HepG2 (cell line): ENCODE data around the gene RBM18. TPM values are rescaled to one million over a fixed set of nuclear protein-coding genes. Genes with fewer than 3 reads are reported as not detected.

ENCODE experiments used
- ATAC-seq: fragments of 200-7000 bp; cut with Tn5 transposase; 3 replicates; pipeline ENCODE4 v1.9.1; 2020; ENCODE audit warnings: mild to moderate bottlenecking, moderate library complexity
- BruUV-seq: library from RNA; stranded (reverse); fragments of 400-500 nt; replicated peaks from 2 replicates; lab custom pipeline; 2021; lab: Mats Ljungman, UMichigan
- CTCF ChIA-PET: fragments of 300-600 bp; formaldehyde crosslinking; extraction: SDS; loops from one replicate; lab custom pipeline; 2021; ENCODE audit warnings: low total read pairs, inconsistent platforms, low intra/inter-chr PET ratio; lab: Yijun Ruan, JAX
- POLR2A ChIA-PET: fragments of 350-600 bp; sonication (Branson Sonifier 250); formaldehyde crosslinking; loops from one replicate; lab custom pipeline; 2020; ENCODE audit warnings: antibody characterized with exemption, inconsistent platforms; lab: Yijun Ruan, JAX
- DNase-seq: peaks from one replicate; pipeline ENCODE4 v3.0.0-alpha.2; 2015; ENCODE audit warnings: low spot score
- FAIRE-seq: peaks from 3 replicates; lab custom pipeline; 2011; peaks lifted over from hg19 to GRCh38; lab: Jason Lieb, UNC
- H2AFZ ChIP-seq: one replicate; pipeline ENCODE4 v1.6.1; 2011; ENCODE audit warnings: low read length, inconsistent platforms
- H3K27ac ChIP-seq: fragments of 300-600 bp; 3 replicates; pipeline ENCODE4 v1.8.0; 2011; ENCODE audit warnings: mixed run types, mild to moderate bottlenecking, mixed read lengths, low read length, inconsistent platforms; ENCODE audit not compliant: insufficient read depth; ENCODE audit errors: extremely low read length
- H3K27me3 ChIP-seq, 2 experiments: fragments of 200-600 bp in 1 of 2; 2 replicates in 1 of 2; 3 replicates in 1 of 2; pipeline versions ENCODE4 v1.6.0 to v1.8.0; 2011; ENCODE audit warnings: low read length in 2 of 2, mild to moderate bottlenecking in 2 of 2, moderate library complexity in 2 of 2, inconsistent platforms in 1 of 2; ENCODE audit not compliant: insufficient read depth in 2 of 2, control insufficient read depth in 1 of 2
- H3K36me3 ChIP-seq, 2 experiments: fragments of 200-600 bp in 1 of 2; replicated peaks in 1 of 2; 2 replicates in 1 of 2; 3 replicates in 1 of 2; pipeline versions ENCODE4 v1.5.1 to v1.8.0; 2011; ENCODE audit warnings: low read length in 2 of 2, inconsistent platforms in 1 of 2; ENCODE audit not compliant: insufficient read depth in 2 of 2, control insufficient read depth in 1 of 2
- H3K4me1 ChIP-seq: 2 replicates; pipeline ENCODE4 v1.5.1; 2012; ENCODE audit warnings: low read length, inconsistent platforms; ENCODE audit not compliant: insufficient read depth
- H3K4me2 ChIP-seq: 2 replicates; pipeline ENCODE4 v1.6.0; 2011; ENCODE audit warnings: low read depth, low read length, inconsistent platforms
- H3K4me3 ChIP-seq, 3 experiments: fragments of 200-600 bp in 1 of 3; sonication (generic), shearing (Covaris generic) in 1 of 3; replicated peaks in 1 of 3; 2 replicates each; pipeline ENCODE4 v1.5.1; 2011 to 2016; ENCODE audit warnings: low read length in 3 of 3, inconsistent platforms in 2 of 3, low read depth in 2 of 3, mild to moderate bottlenecking in 2 of 3, control low read depth in 1 of 3, mixed read lengths in 1 of 3; ENCODE audit not compliant: insufficient read depth in 1 of 3
- H3K79me2 ChIP-seq: one replicate; pipeline ENCODE4 v1.6.1; 2011; ENCODE audit warnings: low read length, inconsistent platforms; ENCODE audit not compliant: insufficient read depth
- H3K9ac ChIP-seq: 2 replicates; pipeline ENCODE4 v1.6.0; 2011; ENCODE audit warnings: mild to moderate bottlenecking, low read depth, low read length, inconsistent platforms; ENCODE audit not compliant: insufficient read depth
- H3K9me3 ChIP-seq: 2 replicates; pipeline ENCODE4 v1.5.1; 2012; ENCODE audit warnings: mild to moderate bottlenecking, low read length
- H4K20me1 ChIP-seq: 2 replicates; pipeline ENCODE4 v1.6.0; 2011; ENCODE audit warnings: inconsistent platforms, mild to moderate bottlenecking, low read length, moderate library complexity; ENCODE audit not compliant: insufficient read depth
- BHLHE40 ChIP-seq: IDR thresholded peaks from 2 replicates; pipeline ENCODE4 v1.6.1; 2011; ENCODE audit warnings: low read length, improper control_type of control experiment
- HOXA9 ChIP-seq: sonication (generic); formaldehyde crosslinking; IDR thresholded peaks from 2 replicates; pipeline ENCODE4 v1.8.1; 2022; ENCODE audit warnings: missing genetic modification reagents, mild to moderate bottlenecking, moderate library complexity, borderline replicate concordance
- ZNF33A ChIP-seq: sonication (generic); formaldehyde crosslinking; IDR thresholded peaks from 2 replicates; pipeline ENCODE4 v1.5.1; 2020; ENCODE audit warnings: missing genetic modification reagents, mild to moderate bottlenecking, moderate library complexity, borderline replicate concordance
- ZNF44 ChIP-seq: sonication (generic); formaldehyde crosslinking; IDR thresholded peaks from 2 replicates; pipeline ENCODE4 v1.5.1; 2020; ENCODE audit warnings: mild to moderate bottlenecking, missing genetic modification reagents
- ZNF496 ChIP-seq: sonication (generic); formaldehyde crosslinking; IDR thresholded peaks from 2 replicates; pipeline ENCODE4 v1.8.1; 2023; ENCODE audit warnings: mild to moderate bottlenecking, moderate library complexity, missing genetic modification reagents; ENCODE audit not compliant: insufficient replicate concordance
- ZNF644 ChIP-seq: IDR thresholded peaks from 2 replicates; pipeline ENCODE4 v1.6.1; 2016; ENCODE audit warnings: low read depth
- WGBS: methylation state at CpG from one replicate; pipeline ENCODE4 v1.1.6; 2017; ENCODE audit warnings: low lambda C conversion rate; 5-methylcytosine and 5-hydroxymethylcytosine counted together
- in situ Hi-C: cut with HindIII; loops from 2 replicates; pipeline ENCODE4 v1.10.0; 2017; ENCODE audit warnings: low pct_unique_long_range_greater_than_20kb; ENCODE audit not compliant: extremely low pct_ligation_motif_present
- intact Hi-C: fragments of 100-400 bp; cut with micrococcal nuclease; formaldehyde crosslinking; loops from one replicate; pipeline ENCODE4 v1.10.0; 2022; ENCODE audit not compliant: unreplicated experiment
- polyA plus RNA-seq, 8 experiments: library from polyadenylated mRNA; depleted of rRNA in 3 of 8; stranded (reverse) in 7 of 8; unstranded in 1 of 8; fragments of >200 nt; fragmentation: Illumina TruSeq in 4 of 8; extraction: Trizol in 4 of 8; gene quantifications; 2 replicates each; pipeline versions ENCODE4 v1.2.1 to v1.2.3, GENCODE V29; 2011 to 2016; ENCODE audit warnings: low read depth in 4 of 8, missing spikeins in 1 of 8, mixed read lengths in 1 of 8; ENCODE audit not compliant: insufficient read depth in 1 of 8
- total RNA-seq, 5 experiments: library from RNA; depleted of rRNA; stranded (reverse); fragments of >200 nt; fragmentation: Illumina TruSeq; extraction: Trizol; gene quantifications; 2 replicates each; pipeline ENCODE4 v1.2.3, GENCODE V29; 2016; ENCODE audit warnings: low read depth in 1 of 5
- TF ChIP-seq, protein P1 (sequence below): sonication (generic); formaldehyde crosslinking; IDR thresholded peaks from 2 replicates; pipeline ENCODE4 v1.4.0; 2020; ENCODE audit warnings: missing genetic modification reagents, borderline replicate concordance

The RBM18 gene
- total and polyA plus RNA-seq, 2 of the 13 experiments (the other 11 are each of a cell fraction or from before 2014, with no cell fraction given) = 12.6 to 16.6 TPM

DNA sequence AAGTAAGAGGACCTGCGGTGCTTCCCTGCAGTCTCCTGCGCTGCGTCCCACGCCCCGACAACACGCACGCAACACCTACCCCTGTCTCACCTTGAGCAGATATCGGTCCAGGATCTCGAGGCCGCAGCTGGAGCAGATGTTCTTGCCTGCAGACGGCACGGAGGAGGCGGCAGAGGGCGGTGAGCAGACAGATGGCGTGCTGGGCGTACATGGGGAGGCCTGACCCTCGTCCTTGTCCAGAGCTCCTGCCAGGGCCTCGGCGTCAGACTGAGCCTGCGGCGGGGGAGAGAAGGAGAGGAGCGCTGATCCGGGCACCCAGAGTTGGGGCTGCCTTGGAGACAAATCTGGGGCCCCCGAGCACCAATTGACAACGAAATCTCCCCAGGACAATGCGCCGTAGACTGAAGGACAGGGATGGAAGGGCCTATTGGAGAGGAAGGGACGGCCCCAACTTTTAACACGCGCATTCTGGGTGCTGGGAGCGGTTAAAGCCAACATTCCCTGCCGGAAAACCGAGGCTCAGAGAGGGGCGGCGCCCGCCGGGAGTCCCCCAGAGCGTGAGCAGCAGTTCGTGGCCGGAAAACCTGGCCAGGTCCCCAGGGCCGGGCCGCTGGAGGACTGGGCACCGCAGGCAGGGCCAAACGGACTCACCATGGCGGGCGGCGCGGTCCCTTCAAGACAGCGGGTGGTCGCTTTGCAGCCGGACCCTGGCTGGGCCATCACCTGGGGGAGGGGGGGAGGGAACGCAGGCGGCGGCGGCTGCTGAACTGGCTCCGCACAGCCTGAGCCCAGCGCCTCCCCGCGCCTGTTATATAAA lies 37.7 kb downstream of the RBM18 start (continued):
- TF ChIP-seq ZNF496 (CRISPR knock-in tag) = no peak

DNA sequence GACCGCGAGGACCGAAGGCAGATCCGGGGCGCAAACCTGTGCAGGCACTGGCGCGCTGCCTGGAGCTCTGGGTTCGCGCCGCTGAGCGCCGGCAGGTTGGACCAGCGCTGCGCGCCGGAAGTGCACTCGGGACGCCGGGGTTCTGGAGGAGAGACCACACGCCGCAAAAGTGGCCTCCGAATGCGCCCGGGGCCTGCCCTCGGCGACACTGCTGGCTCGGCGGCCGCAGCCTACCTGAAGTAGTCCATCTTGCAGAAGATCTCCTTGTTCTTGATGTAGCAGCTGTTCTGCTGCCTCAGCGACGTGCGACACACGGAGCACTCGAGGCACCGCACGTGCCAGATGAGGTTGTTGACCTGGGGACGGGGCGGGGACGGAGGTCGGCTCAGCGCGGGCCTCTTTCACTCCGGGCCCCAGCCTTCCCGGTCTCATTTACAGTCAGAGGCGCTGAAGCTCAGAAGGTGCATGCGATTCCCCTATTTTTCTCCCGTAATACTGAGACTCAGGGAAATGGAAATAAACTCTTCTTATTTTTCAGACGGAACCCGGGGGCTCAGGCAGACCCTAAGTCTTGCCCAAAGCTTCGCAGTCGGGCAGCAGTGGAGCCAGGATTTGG lies 38.4 kb downstream of the RBM18 start:
- DNase-seq (no peak), ATAC-seq (no peak), FAIRE-seq (no peak)
- H3K27me3 ChIP-seq = peaks cover 16 to 92% of the 10 kb centered on the region in 2 experiments
- H3K4me3 ChIP-seq = no peak overlapping the region
- WGBS = 34% methylated on average over 13 of the region's 51 CpGs
- H2AFZ ChIP-seq = no peak overlapping the region
- intact Hi-C loops (no loop called here), in situ Hi-C loops (no loop called here)
- no peaks in the 10 kb centered on the region for H3K79me2 ChIP-seq
- H4K20me1 ChIP-seq = no peaks in the 10 kb centered on the region
- H3K9me3 ChIP-seq = no peaks in the 10 kb centered on the region
- no peak overlapping the region for H3K4me2 ChIP-seq
- H3K27ac ChIP-seq = no peak overlapping the region
- H3K9ac ChIP-seq = no peak overlapping the region
- ChIA-PET CTCF (no interaction called here), POLR2A (interaction anchor here (0.5 kb wide), 1 partner anchor 12 kb away, joined by 3 read pairs; no protein-coding TSS in a partner anchor)
- H3K4me1 ChIP-seq = peaks cover 15% of the 10 kb centered on the region
- H3K36me3 ChIP-seq = no peaks in the 10 kb centered on the region
- no TSS peak for BruUV-seq
- TF ChIP-seq ZNF33A (CRISPR knock-in tag) = no peak
- no peak for TF ChIP-seq ZNF644 (CRISPR knock-in tag)
- TF ChIP-seq BHLHE40 = 0 out of 2 replicates have a peak, but pooled peaks have one; percentile 11
- no peak for TF ChIP-seq ZNF44 (CRISPR knock-in tag)
- 0 out of 2 replicates have a peak, but pooled peaks have one; percentile 12 for TF ChIP-seq HOXA9 (CRISPR knock-in tag)
- TF ChIP-seq, protein P1, sequence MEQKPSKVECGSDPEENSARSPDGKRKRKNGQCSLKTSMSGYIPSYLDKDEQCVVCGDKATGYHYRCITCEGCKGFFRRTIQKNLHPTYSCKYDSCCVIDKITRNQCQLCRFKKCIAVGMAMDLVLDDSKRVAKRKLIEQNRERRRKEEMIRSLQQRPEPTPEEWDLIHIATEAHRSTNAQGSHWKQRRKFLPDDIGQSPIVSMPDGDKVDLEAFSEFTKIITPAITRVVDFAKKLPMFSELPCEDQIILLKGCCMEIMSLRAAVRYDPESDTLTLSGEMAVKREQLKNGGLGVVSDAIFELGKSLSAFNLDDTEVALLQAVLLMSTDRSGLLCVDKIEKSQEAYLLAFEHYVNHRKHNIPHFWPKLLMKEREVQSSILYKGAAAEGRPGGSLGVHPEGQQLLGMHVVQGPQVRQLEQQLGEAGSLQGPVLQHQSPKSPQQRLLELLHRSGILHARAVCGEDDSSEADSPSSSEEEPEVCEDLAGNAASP (CRISPR knock-in tag) = no peak
